NT2/D1 (cell line): ENCODE results near the gene AQP11.

ENCODE experiments used
- SUZ12 ChIP-seq: IDR thresholded peaks from 2 replicates; pipeline ENCODE4 v1.6.1; 2011; ENCODE audit not compliant: insufficient read length, insufficient read depth; ENCODE audit errors: extremely low read depth
- YY1 ChIP-seq: IDR thresholded peaks from 2 replicates; pipeline ENCODE4 v1.6.1; 2011; ENCODE audit not compliant: insufficient read length, insufficient read depth
- ZNF274 ChIP-seq: IDR thresholded peaks from 2 replicates; pipeline ENCODE4 v1.6.1; 2011; ENCODE audit warnings: mild to moderate bottlenecking, low read depth, low read length

DNA sequence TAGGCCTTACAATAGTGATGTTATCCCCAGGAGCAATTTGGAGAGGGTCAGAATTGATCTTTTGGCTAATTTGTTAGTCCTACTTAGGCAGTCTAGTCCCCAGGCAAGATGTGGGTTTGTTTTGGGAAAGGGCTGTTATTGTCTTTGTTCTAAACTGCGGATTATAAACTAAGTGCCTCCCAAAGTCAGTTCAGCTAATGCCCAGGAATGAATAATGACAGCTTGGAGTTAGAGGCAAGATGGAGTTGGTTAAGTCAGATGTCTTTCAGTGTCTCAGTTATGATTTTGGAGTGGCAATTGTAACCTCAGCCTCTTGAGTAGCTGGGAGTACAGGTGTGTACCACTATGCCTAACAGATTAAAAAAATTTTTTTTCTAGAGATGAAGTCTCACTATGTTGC lies 55.1 kb downstream of the AQP11 start:
- TF ChIP-seq ZNF274 (no peak), SUZ12 (no peak), YY1 (no peak)
